PC-3 (cell line): ENCODE results near the gene PPOX.

ENCODE experiments used
- CTCF ChIP-seq: fragments of 300-600 bp; sonication (generic); conservative IDR thresholded peaks from 2 replicates; pipeline ENCODE4 v1.5.1; 2017; ENCODE audit warnings: antibody characterized with exemption, low read depth, mild to moderate bottlenecking, low read length
- EZH2 ChIP-seq: fragments of 300-600 bp; sonication (generic); IDR thresholded peaks from one replicate; pipeline ENCODE4 v1.6.1; 2017; ENCODE audit warnings: antibody characterized with exemption, mild to moderate bottlenecking, low read length; ENCODE audit not compliant: unreplicated experiment

DNA sequence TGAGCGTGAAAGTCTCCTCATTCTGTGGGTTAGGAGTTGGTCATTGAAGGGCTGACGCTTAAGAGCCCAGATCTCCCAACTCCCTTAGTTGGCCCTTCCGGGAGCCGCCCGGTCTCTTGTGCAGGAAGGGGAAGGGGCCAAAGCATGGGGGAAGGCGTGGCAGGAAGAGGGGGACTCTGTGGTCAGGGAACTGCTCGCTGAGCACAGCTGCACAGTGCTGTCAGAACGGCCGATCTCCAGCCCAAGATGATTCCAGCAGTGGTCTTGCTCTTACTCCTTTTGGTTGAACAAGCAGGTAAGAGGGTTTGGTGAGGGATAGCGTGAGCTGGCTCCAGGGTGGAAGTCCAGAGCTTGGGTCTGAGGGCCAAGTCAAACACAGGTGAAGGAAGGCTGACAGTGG lies 48.9 kb downstream of the PPOX start, which contains the start of gene FCER1G:
- TF ChIP-seq CTCF (no peak), EZH2 (no peak)
